ENCODE data around the gene CCDC92. TPM values are rescaled to one million over a fixed set of nuclear protein-coding genes. Genes with fewer than 3 reads are reported as not detected.

CCDC92 gene
- total and polyA plus RNA-seq, 8 donors, result 3.5 to 32.6 (median 20.9) TPM

DNA sequence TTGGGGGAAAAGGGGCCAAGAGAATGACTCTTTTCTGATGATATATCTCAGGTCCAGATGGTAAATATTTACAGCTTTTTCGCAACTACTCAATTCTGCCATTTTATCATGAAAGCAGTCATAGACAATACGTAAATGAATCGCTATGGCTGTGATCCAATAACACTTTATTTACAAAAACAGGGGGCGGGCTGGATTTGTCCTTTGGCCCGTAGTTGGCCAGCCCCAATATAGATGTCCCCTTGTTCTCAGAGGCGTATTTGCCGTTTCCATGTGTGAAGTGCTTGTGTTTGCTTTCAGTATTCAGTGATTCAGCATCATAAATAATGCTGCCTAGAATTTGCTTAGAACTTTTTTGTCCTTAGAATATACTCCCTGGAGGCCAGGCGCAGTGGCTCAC is 77.2 kb downstream of the CCDC92 start:
- Histone ChIP-seq H3K27ac (no peak overlapping the region), H3K9me3 (no peaks in the 10 kb centered on the region), H3K27me3 (peaks cover 0 to 42% (median 16%) of the 10 kb centered on the region in 3 donors), H3K36me3 (no peaks in the 10 kb centered on the region), H3K4me3 (no peak overlapping the region), H3K4me1 (no peaks in the 10 kb centered on the region)
- TF ChIP-seq POLR2AphosphoS5 (IDR thresholded peaks at IDR 0.05) (no peak), EP300 (IDR thresholded peaks at IDR 0.05) (no peak), POLR2A (IDR thresholded peaks at IDR 0.05) (no peak)
- TF ChIP-seq, protein P1, sequence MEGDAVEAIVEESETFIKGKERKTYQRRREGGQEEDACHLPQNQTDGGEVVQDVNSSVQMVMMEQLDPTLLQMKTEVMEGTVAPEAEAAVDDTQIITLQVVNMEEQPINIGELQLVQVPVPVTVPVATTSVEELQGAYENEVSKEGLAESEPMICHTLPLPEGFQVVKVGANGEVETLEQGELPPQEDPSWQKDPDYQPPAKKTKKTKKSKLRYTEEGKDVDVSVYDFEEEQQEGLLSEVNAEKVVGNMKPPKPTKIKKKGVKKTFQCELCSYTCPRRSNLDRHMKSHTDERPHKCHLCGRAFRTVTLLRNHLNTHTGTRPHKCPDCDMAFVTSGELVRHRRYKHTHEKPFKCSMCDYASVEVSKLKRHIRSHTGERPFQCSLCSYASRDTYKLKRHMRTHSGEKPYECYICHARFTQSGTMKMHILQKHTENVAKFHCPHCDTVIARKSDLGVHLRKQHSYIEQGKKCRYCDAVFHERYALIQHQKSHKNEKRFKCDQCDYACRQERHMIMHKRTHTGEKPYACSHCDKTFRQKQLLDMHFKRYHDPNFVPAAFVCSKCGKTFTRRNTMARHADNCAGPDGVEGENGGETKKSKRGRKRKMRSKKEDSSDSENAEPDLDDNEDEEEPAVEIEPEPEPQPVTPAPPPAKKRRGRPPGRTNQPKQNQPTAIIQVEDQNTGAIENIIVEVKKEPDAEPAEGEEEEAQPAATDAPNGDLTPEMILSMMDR (IDR thresholded peaks at IDR 0.05), result no peak
- intact Hi-C loops (cut with DNase I; ENCODE audit: low total_unique reads), result no loop called here
- no peak for DNase-seq
- 58 to 69% (median 66%) methylated on average over 8 of the region's 8 CpGs for WGBS, 5 donors

DNA sequence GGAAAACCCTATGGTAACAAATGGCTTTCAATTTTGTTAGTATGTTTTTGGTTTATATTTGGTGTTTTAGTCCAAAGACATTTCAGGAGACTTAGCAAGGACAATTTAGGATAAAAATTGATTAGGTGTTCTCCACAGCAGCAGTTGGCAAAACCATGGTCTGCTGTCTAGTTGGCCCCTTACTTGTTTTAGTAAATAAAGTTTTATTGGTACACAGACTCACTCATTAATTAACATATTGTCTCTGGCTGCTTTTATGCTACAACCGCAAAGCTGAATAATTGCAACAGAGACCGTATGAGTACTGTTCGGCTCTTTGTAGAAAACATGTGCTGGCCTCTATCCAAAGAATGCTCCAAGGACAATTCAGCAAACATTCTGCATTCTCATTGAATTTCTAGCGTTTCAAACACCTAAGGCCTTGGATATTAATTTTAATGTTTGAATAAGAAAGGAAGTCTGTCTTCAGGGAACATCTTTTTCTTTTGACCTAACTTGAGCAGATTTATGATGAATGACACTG is 77.7 kb downstream of the CCDC92 start:
- TF ChIP-seq, protein P1 (IDR thresholded peaks at IDR 0.05), result no peak
- no peak for TF ChIP-seq POLR2AphosphoS5 (IDR thresholded peaks at IDR 0.05)
- TF ChIP-seq POLR2A (IDR thresholded peaks at IDR 0.05), result no peak
- no peak for TF ChIP-seq EP300 (IDR thresholded peaks at IDR 0.05)
- Histone ChIP-seq H3K4me3 (no peak overlapping the region), H3K27ac (no peak overlapping the region), H3K9me3 (no peaks in the 10 kb centered on the region), H3K27me3 (peaks cover 0 to 48% (median 13%) of the 10 kb centered on the region in 3 donors), H3K36me3 (no peaks in the 10 kb centered on the region), H3K4me1 (no peaks in the 10 kb centered on the region)
- intact Hi-C loops (cut with DNase I; ENCODE audit: low total_unique reads), result no loop called here
- no peak for DNase-seq
- WGBS, 5 donors, result 67 to 77% (median 68%) methylated on average over 4 of the region's 4 CpGs

DNA sequence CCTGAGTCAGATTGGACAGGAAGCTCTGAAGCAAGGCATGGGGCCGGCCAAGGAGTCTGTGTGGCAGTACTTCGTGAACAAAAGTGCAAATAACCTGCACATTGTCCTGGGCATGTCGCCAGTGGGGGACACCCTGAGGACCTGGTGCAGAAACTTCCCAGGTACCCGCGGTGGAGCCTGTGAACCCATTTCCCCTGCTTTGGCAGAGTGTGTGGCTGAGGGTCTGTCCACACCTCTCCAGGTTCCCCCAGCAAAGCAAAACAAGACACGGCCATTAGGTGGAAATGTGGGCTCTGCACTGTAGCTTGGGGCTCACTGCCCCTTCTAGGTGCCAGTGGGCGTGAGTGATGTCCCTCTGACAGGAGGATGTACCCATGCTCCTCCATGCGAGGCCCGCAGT is 79.4 kb downstream of the CCDC92 start:
- H3K9me3 ChIP-seq, result no peaks in the 10 kb centered on the region
- H3K4me1 ChIP-seq, result no peaks in the 10 kb centered on the region
- DNase-seq, result no peak
- no peaks in the 10 kb centered on the region for H3K36me3 ChIP-seq
- intact Hi-C loops (cut with DNase I; ENCODE audit: low total_unique reads), result no loop called here
- 73 to 81% (median 77%) methylated on average over 8 to 9 of the region's 9 CpGs for WGBS, 5 donors
- H3K27ac ChIP-seq, result no peak overlapping the region
- TF ChIP-seq POLR2AphosphoS5 (IDR thresholded peaks at IDR 0.05) (no peak), POLR2A (IDR thresholded peaks at IDR 0.05) (no peak)
- H3K27me3 ChIP-seq, result peaks cover 0 to 49% (median 7%) of the 10 kb centered on the region in 3 donors
- H3K4me3 ChIP-seq, result no peak overlapping the region

DNA sequence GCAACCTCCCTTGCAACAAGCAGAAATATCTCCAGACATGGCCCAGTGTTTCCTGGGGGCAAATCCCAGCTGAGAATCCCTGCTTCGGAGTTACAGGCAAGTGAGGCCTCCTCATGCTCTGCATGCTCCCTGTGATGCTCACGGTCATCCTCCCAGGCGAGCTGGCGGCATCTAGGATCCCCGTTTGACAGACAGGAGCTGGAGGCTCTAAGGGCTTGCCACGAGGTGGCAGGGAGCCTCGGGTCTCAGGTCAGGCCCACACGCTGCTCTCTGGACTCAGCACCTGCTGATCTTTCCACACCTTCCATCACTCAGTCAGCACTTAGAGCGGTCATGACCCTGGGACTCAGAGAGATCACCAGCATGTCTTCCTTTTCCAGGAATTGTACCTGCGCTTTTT is 79.8 kb downstream of the CCDC92 start:
- DNase-seq, result no peak

DNA sequence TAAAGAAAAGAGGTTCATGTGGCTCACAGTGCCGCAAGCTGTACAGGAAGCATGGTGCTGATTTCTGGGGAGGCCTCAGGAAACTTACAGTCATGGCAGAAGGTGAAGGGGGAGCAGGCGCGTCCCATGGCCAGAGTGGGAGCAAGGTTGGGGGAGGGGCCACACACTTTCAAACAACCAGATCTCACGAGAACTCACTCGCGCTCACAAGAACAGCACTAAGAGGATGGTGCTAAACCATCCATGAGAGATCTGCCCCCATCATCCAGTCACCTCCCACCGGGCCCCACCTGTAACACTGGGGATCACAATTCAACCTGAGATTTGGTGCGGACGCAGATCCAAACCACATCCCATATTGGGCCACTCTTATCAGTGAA is 80.5 kb downstream of the CCDC92 start:
- Histone ChIP-seq H3K9me3 (no peaks in the 10 kb centered on the region), H3K36me3 (no peaks in the 10 kb centered on the region), H3K4me3 (no peak overlapping the region), H3K27me3 (peaks cover 0 to 57% (median 8%) of the 10 kb centered on the region in 3 donors), H3K27ac (no peak overlapping the region), H3K4me1 (no peaks in the 10 kb centered on the region)
- DNase-seq, result no peak
- 79 to 88% (median 83%) methylated on average over 9 of the region's 9 CpGs for WGBS, 5 donors
- no peak for TF ChIP-seq POLR2AphosphoS5 (IDR thresholded peaks at IDR 0.05)
- TF ChIP-seq, protein P1 (IDR thresholded peaks at IDR 0.05), result no peak
- no peak for TF ChIP-seq POLR2A (IDR thresholded peaks at IDR 0.05)
- TF ChIP-seq EP300 (IDR thresholded peaks at IDR 0.05), result no peak
- intact Hi-C loops (cut with DNase I; ENCODE audit: low total_unique reads), result no loop called here

More for the DNA sequence above, 79.8 kb downstream of the CCDC92 start:
- intact Hi-C loops (cut with DNase I; ENCODE audit: low total_unique reads), result no loop called here
- Histone ChIP-seq H3K36me3 (no peaks in the 10 kb centered on the region), H3K4me1 (no peaks in the 10 kb centered on the region), H3K4me3 (no peak overlapping the region), H3K27ac (no peak overlapping the region), H3K27me3 (peaks cover 0 to 50% (median 6%) of the 10 kb centered on the region in 3 donors), H3K9me3 (no peaks in the 10 kb centered on the region)
- WGBS, 5 donors, result 72 to 82% (median 74%) methylated on average over 2 to 10 of the region's 10 CpGs
- TF ChIP-seq EP300 (IDR thresholded peaks at IDR 0.05), result no peak
